Psoas muscle (tissue), 8 donors: Measurements from ENCODE around the gene SREBF2. TPM values are rescaled to one million over a fixed set of nuclear protein-coding genes. Genes with fewer than 3 reads are reported as not detected.

Experiments
- ATAC-seq, 4 donors: fragments of 200-7000 bp; cut with Tn5 transposase; one replicate each; pipeline ENCODE4 v1.9.1; 2020; ENCODE audit warnings: moderate library complexity in 3 of 4, mild to moderate bottlenecking in 2 of 4
- DNase-seq, 2 donors: peaks; one replicate each; pipeline ENCODE4 v3.0.0-alpha.2; 2020
- H3K27ac ChIP-seq: fragments of 200-600 bp; one replicate; pipeline ENCODE4 v1.8.0; 2022
- H3K27me3 ChIP-seq, 3 donors: fragments of 200-600 bp in 1 of 3; one replicate each; pipeline versions ENCODE4 v1.6.1 to v1.8.0; 2013 to 2022; ENCODE audit warnings: low read length in 2 of 3, mild to moderate bottlenecking in 2 of 3, moderate library complexity in 1 of 3; ENCODE audit not compliant: insufficient read depth in 3 of 3
- H3K36me3 ChIP-seq, 2 donors: fragments of 200-600 bp in 1 of 2; one replicate each; pipeline versions ENCODE4 v1.6.1 to v1.8.0; 2013 to 2022; ENCODE audit warnings: low read depth in 1 of 2, mild to moderate bottlenecking in 1 of 2, moderate library complexity in 1 of 2; ENCODE audit not compliant: insufficient read depth in 1 of 2
- H3K4me1 ChIP-seq: fragments of 200-600 bp; one replicate; pipeline ENCODE4 v1.8.0; 2022
- H3K4me3 ChIP-seq: fragments of 200-600 bp; one replicate; pipeline ENCODE4 v1.8.0; 2022; ENCODE audit warnings: mild to moderate bottlenecking
- H3K9me3 ChIP-seq: fragments of 200-600 bp; one replicate; pipeline ENCODE4 v1.8.0; 2022
- WGBS, 3 donors: extraction: QIAGEN DNeasy Blood & Tissue Kit; methylation state at CpG; one replicate each; pipeline versions ENCODE4 v1.1.6 to v1.1.7; 2013; 5-methylcytosine and 5-hydroxymethylcytosine counted together
- intact Hi-C, 2 donors: fragments of 100-400 bp; cut with DNase I; formaldehyde crosslinking; loops; one replicate each; pipeline versions ENCODE4 v1.11.0 to v1.14.2; 2022
- polyA plus RNA-seq, 3 donors: library from polyadenylated mRNA; stranded (reverse); fragments of 200-250 nt; gene quantifications; one replicate each; pipeline ENCODE4 v1.2.3, GENCODE V29; 2013
- total RNA-seq, 4 donors: library from RNA; stranded (reverse); fragmentation: NEBNext Ultra II Directional in 2 of 4; extraction: Animal tissue kit (Norgen Biotek cat#: 25700) in 2 of 4; gene quantifications; one replicate each; pipeline versions ENCODE4 v1.2.1 to v1.2.4, GENCODE V29; 2021 to 2023
- TF ChIP-seq, protein P1 (sequence below): fragments of 200-600 bp; IDR thresholded peaks from one replicate; pipeline ENCODE4 v1.8.0; 2022; ENCODE audit warnings: antibody characterized with exemption
- donor health status: healthy with polysubstance abuse.
- donor health status: DM: no; HTN: no; CAD: no; lungs with moderate emphysema.
- donor health status: Bipolar disorder and iron deficiency.
- donor health status: healthy.
- donor health status: DM: yes; HTN: yes; CAD: no.
- donor health status: DM: no; HTN: no; CAD: no.
- donor health status: DM: no; HTN: no; CAD: no.
- donor health status: DM: yes; HTN: yes; CAD: no.

The SREBF2 gene
- total and polyA plus RNA-seq, 7 donors, result 21.0 to 47.0 (median 36.3) TPM

DNA sequence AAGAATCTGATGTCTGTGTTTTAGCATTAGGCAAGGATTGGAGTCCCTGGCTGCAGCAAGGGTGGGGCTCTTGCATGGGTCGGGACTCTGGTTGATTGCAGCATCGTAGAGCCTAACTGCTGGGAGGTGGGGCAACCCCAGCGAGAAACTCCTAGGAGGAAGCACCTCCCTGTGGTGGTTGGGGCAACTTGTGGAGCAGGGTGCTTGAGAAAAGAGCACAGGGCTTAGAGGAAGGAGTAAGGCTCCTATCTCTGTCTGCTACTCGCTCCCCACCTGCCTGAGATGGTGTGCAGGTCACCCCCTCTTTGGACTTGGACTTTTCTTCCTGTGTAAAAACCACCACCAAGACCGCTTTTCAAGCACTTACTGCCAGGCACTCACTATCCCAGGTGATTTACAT, 15.6 kb downstream of the SREBF2 start:
- no peak overlapping the region for H3K4me3 ChIP-seq
- TF ChIP-seq, protein P1, sequence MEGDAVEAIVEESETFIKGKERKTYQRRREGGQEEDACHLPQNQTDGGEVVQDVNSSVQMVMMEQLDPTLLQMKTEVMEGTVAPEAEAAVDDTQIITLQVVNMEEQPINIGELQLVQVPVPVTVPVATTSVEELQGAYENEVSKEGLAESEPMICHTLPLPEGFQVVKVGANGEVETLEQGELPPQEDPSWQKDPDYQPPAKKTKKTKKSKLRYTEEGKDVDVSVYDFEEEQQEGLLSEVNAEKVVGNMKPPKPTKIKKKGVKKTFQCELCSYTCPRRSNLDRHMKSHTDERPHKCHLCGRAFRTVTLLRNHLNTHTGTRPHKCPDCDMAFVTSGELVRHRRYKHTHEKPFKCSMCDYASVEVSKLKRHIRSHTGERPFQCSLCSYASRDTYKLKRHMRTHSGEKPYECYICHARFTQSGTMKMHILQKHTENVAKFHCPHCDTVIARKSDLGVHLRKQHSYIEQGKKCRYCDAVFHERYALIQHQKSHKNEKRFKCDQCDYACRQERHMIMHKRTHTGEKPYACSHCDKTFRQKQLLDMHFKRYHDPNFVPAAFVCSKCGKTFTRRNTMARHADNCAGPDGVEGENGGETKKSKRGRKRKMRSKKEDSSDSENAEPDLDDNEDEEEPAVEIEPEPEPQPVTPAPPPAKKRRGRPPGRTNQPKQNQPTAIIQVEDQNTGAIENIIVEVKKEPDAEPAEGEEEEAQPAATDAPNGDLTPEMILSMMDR, result no peak
- no peaks in the 10 kb centered on the region for H3K27me3 ChIP-seq
- no peak overlapping the region for H3K27ac ChIP-seq
- H3K9me3 ChIP-seq, result no peaks in the 10 kb centered on the region
- peak in 1 of 2 donors; percentile 56 for DNase-seq
- peaks cover 0 to 10% of the 10 kb centered on the region in 2 donors for H3K36me3 ChIP-seq
- H3K4me1 ChIP-seq, result peaks cover 28% of the 10 kb centered on the region
- peak in 3 of 4 donors; percentile 31 to 48 (median 37) for ATAC-seq
- intact Hi-C loops, result no loop called here
- WGBS, 3 donors, result 78 to 87% (median 79%) methylated on average over 5 of the region's 5 CpGs

DNA sequence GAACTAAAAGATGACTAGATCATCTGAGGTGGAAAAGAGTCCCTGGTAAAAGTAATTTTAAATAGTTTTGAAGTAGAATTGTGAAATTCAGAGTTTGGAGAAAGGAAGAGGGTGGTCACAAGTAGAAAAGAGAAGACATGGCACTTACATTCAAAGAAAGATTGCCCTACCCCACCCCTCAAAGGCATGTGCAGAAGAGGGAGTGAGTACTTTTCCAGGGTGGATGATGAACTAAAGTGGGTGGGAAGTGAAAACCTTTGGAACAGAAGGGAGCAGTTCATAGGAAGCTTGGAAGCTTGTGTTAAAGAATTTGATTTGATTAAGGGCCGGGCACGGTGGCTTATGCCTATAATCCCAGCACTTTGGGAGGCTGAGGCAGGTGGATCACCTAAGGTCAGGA, 23.6 kb downstream of the SREBF2 start:
- Histone ChIP-seq H3K36me3 (peaks cover 0 to under 1% of the 10 kb centered on the region in 2 donors), H3K4me3 (no peak overlapping the region), H3K27me3 (no peaks in the 10 kb centered on the region), H3K4me1 (peaks cover 18% of the 10 kb centered on the region), H3K9me3 (no peaks in the 10 kb centered on the region), H3K27ac (no peak overlapping the region)
- TF ChIP-seq, protein P1, result no peak
- 66 to 83% (median 76%) methylated on average over 2 of the region's 2 CpGs for WGBS, 3 donors
- DNase-seq (no peak), ATAC-seq (no peak)
- intact Hi-C loops, result loop anchor here in 1 of 2 donors (5.0 kb wide), 1 partner anchor 34 kb away; no protein-coding TSS in a partner anchor

DNA sequence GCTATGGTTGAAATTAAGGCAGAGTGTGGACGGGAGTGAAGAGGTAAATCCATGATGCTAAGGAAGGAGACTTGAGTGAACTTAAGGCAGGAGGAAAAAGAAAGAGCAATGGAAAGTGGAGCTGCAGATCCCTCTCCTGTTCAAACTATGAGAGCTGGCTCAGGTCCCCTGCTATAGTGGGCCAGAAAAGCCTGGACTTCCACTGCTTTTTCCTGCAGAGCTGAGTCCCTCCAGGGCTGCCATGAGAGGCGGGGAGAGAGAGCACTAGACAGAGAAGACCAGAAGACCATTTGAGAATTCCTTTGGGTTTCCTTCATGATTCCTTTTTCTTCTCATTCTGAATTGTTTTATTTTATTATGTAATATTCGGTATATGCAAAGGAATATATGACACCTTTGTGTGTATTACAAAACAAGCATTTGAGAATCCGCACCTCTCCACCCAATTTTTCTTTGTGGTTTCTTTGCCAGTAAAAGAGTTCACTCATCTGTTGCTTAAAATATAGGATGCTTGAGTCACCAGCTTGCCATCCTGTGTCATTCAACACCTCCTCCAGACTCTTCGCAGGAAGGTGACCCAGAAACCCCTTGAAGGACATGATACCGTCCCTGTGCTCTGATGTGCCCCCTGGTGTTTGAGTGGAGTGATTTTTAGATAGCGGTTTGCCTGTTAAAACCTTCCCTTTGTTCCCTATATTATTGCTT, 24.4 kb downstream of the SREBF2 start:
- no peaks in the 10 kb centered on the region for H3K9me3 ChIP-seq
- TF ChIP-seq, protein P1, result peak; percentile 53
- H3K27me3 ChIP-seq, result no peaks in the 10 kb centered on the region
- H3K27ac ChIP-seq, result peak overlapping the region; percentile 61
- H3K4me1 ChIP-seq, result peaks cover 25% of the 10 kb centered on the region
- H3K4me3 ChIP-seq, result no peak overlapping the region
- peak; percentile 86 to 88 (median 87) for ATAC-seq
- intact Hi-C loops, result loop anchor here in 1 of 2 donors (5.0 kb wide), 1 partner anchor 35 kb away; no protein-coding TSS in a partner anchor
- DNase-seq, result peak in 1 of 2 donors; percentile 39
- 56 to 59% (median 58%) methylated on average over 7 of the region's 7 CpGs for whole genome bisulfite sequencing, 3 donors
- H3K36me3 ChIP-seq, result no peaks in the 10 kb centered on the region

- no peaks in the 10 kb centered on the region for H3K27me3 ChIP-seq
- no peaks in the 10 kb centered on the region for H3K36me3 ChIP-seq
- intact Hi-C loops, result loop anchor here in 1 of 2 donors (5.0 kb wide), 1 partner anchor 36 kb away; no protein-coding TSS in a partner anchor
- no peaks in the 10 kb centered on the region for H3K9me3 ChIP-seq
- no peak overlapping the region for H3K4me3 ChIP-seq
- DNase-seq (no peak), ATAC-seq (no peak)
- TF ChIP-seq, protein P1, result no peak
- H3K27ac ChIP-seq, result no peak overlapping the region
- peaks cover 31% of the 10 kb centered on the region for H3K4me1 ChIP-seq
Measured at GRCh38 chr22:41857860-41858199, 24.9 kb downstream of the SREBF2 start.
